Adrenal gland (tissue), 12 donors: ENCODE results near the gene LAMC3. TPM values are rescaled to one million over a fixed set of nuclear protein-coding genes. Genes with fewer than 3 reads are reported as not detected.

Experiments used
- DNase-seq, 7 donors: peaks; one replicate each; pipeline ENCODE4 v3.0.0-alpha.2; 2019 to 2020
- H3K27ac ChIP-seq, 5 donors: fragments of 200-600 bp; sonication (generic) in 4 of 5; 1 replicate in 3 of 5; 2 replicates in 2 of 5; pipeline versions ENCODE4 v1.5.1 to v1.8.0; 2016 to 2020; ENCODE audit warnings: mild to moderate bottlenecking in 1 of 5
- H3K27me3 ChIP-seq: fragments of 200-600 bp; 2 replicates; pipeline ENCODE4 v1.8.0; 2021
- H3K36me3 ChIP-seq, 2 donors: fragments of 200-600 bp; replicated peaks in 1 of 2; 1 replicate in 1 of 2; 2 replicates in 1 of 2; pipeline versions ENCODE4 v1.5.1 to v1.8.0; 2018 to 2022
- H3K4me1 ChIP-seq, 2 donors: fragments of 200-600 bp; replicated peaks in 1 of 2; 1 replicate in 1 of 2; 2 replicates in 1 of 2; pipeline versions ENCODE4 v1.5.1 to v1.8.0; 2018 to 2021
- H3K4me3 ChIP-seq, 4 donors: fragments of 200-600 bp; sonication (generic) in 3 of 4; one replicate each; pipeline ENCODE4 v1.5.1; 2016 to 2018
- H3K9me3 ChIP-seq, 3 donors: fragments of 200-600 bp; sonication (generic) in 1 of 3; replicated peaks in 1 of 3; 1 replicate in 2 of 3; 2 replicates in 1 of 3; pipeline versions ENCODE4 v1.5.1 to v1.8.0; 2016 to 2021
- POLR2A ChIP-seq, 2 donors: fragments of 450-650 bp; IDR thresholded peaks; one replicate each; pipeline ENCODE4 v1.6.1; 2017; ENCODE audit warnings: antibody characterized with exemption in 2 of 2, mild to moderate bottlenecking in 2 of 2, moderate library complexity in 1 of 2
- whole genome bisulfite sequencing, 4 donors: extraction: QIAGEN DNeasy Blood & Tissue Kit in 2 of 4; methylation state at CpG; one replicate each; pipeline versions ENCODE4 v1.1.5 to v1.1.7; 2013 to 2017; 5-methylcytosine and 5-hydroxymethylcytosine counted together
- intact Hi-C, 2 donors: fragments of 100-400 bp; cut with DNase I; formaldehyde crosslinking; loops; one replicate each; pipeline versions ENCODE4 v1.14.1 to v1.15.0; 2022 to 2023
- polyA plus RNA-seq, 3 donors: library from polyadenylated mRNA; stranded (reverse); fragments of 200-250 nt in 2 of 3; fragments of 350-450 nt in 1 of 3; fragmentation: Illumina TruSeq in 1 of 3; extraction: RNeasy Lipid Tissue Mini Kit (QIAGEN cat#74804) in 1 of 3; gene quantifications; one replicate each; pipeline ENCODE4 v1.2.3, GENCODE V29; 2013 to 2014
- total RNA-seq, 9 donors: library from RNA; depleted of rRNA in 4 of 9; stranded (reverse); fragments of >200 nt in 4 of 9; fragments of 120-200 nt in 1 of 9; fragmentation: NEBNext Ultra II Directional in 1 of 9; extraction: Animal tissue kit (Norgen Biotek cat#: 25700) in 1 of 9; gene quantifications; one replicate each; pipeline versions ENCODE4 v1.1.0 to v1.2.4, GENCODE V29; 2013 to 2023
- TF ChIP-seq, protein P1 (sequence below), 6 experiments: fragments of 450-650 bp in 4 of 6; fragments of 200-600 bp in 2 of 6; sonication (generic) in 1 of 6; IDR thresholded peaks; 1 replicate in 5 of 6; 2 replicates in 1 of 6; pipeline versions ENCODE4 v1.5.1 to v1.8.0; 2016 to 2021; ENCODE audit warnings: antibody characterized with exemption in 6 of 6, mild to moderate bottlenecking in 2 of 6, moderate library complexity in 1 of 6
- donor health status: healthy with polysubstance abuse.
- donor health status: Bipolar disorder and iron deficiency.
- donor health status: DM: yes; HTN: yes; CAD: no.
- donor health status: DM: no; HTN: no; CAD: no.
- donor health status: DM: no; HTN: no; CAD: no.
- donor health status: DM: yes; HTN: yes; CAD: no.

Gene LAMC3
- total and polyA plus RNA-seq, 12 donors, result 3.3 to 125 (median 49.7) TPM

- Histone ChIP-seq H3K4me1 (peaks cover 7 to 22% of the 10 kb centered on the region in 2 donors), H3K4me3 (no peak overlapping the region)
Measured at GRCh38 chr9:131100445-131100844, 91.5 kb downstream of the LAMC3 start.

DNA sequence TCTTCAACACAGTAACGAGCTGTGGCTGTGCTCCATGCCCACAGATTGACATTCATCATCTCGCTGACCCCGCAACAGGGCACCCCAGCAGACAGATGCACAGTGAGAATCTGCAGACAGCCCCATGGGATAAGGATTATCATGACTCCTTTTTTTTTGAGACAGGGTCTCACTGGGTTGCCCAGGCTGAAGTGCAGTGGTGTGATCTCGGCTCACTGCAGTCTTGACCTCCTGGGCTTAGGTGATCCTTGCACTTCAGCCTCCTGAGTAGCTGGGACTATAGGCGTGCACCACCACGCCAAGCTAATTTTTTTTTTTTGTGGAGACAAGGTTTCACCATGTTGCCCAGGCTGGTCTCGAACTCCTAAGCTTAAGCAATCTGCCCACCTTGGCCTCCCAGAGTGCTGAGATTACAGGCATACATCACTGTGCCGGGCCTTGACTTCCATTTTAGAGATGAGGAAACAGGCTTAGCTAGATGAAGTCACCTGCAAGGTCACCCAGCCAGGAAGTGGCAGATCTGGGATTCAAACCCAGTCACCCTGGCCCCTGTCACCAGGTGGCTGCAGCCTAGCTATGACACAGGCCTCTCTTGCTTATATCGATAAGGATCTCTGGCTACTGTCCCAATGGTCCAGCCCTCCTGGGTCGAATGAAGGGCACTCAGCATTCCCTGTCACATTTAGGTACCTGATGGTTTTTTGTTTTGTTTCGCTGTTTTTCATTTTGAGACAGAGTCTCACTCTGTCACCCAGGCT, 92.4 kb downstream of the LAMC3 start:
- no peak overlapping the region for H3K4me3 ChIP-seq
- H3K27me3 ChIP-seq, result peaks cover 14% of the 10 kb centered on the region
- TF ChIP-seq, protein P1, sequence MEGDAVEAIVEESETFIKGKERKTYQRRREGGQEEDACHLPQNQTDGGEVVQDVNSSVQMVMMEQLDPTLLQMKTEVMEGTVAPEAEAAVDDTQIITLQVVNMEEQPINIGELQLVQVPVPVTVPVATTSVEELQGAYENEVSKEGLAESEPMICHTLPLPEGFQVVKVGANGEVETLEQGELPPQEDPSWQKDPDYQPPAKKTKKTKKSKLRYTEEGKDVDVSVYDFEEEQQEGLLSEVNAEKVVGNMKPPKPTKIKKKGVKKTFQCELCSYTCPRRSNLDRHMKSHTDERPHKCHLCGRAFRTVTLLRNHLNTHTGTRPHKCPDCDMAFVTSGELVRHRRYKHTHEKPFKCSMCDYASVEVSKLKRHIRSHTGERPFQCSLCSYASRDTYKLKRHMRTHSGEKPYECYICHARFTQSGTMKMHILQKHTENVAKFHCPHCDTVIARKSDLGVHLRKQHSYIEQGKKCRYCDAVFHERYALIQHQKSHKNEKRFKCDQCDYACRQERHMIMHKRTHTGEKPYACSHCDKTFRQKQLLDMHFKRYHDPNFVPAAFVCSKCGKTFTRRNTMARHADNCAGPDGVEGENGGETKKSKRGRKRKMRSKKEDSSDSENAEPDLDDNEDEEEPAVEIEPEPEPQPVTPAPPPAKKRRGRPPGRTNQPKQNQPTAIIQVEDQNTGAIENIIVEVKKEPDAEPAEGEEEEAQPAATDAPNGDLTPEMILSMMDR (IDR thresholded peaks at IDR 0.05), result no peak
- TF ChIP-seq POLR2A (IDR thresholded peaks at IDR 0.05), result no peak
- H3K36me3 ChIP-seq, result no peaks in the 10 kb centered on the region
- WGBS, 4 donors, result 67 to 77% (median 73%) methylated on average over 11 of the region's 11 CpGs
- no peaks in the 10 kb centered on the region for H3K9me3 ChIP-seq
- intact Hi-C loops, result no loop called here
- H3K4me1 ChIP-seq, result peaks cover 7 to 21% of the 10 kb centered on the region in 2 donors
- DNase-seq, result peak in 5 of 7 donors; percentile 38 to 67 (median 40)
- H3K27ac ChIP-seq, result peak overlapping the region in 1 of 5 donors; percentile 74

More at GRCh38 chr9:131100445-131100844, 91.5 kb downstream of the LAMC3 start:
- Histone ChIP-seq H3K9me3 (no peaks in the 10 kb centered on the region), H3K36me3 (no peaks in the 10 kb centered on the region), H3K27me3 (peaks cover 20% of the 10 kb centered on the region), H3K27ac (no peak overlapping the region)
- DNase-seq, result no peak
- intact Hi-C loops, result no loop called here
- TF ChIP-seq, protein P1 (IDR thresholded peaks at IDR 0.05), result no peak
- no peak for TF ChIP-seq POLR2A (IDR thresholded peaks at IDR 0.05)
- WGBS, 4 donors, result 80 to 90% (median 84%) methylated on average over 8 to 9 of the region's 9 CpGs

GRCh38 chr9:131103024-131103423, 94.0 kb downstream of the LAMC3 start:
- TF ChIP-seq, protein P1 (IDR thresholded peaks at IDR 0.05), result no peak
- TF ChIP-seq POLR2A (IDR thresholded peaks at IDR 0.05), result no peak
- no peaks in the 10 kb centered on the region for H3K9me3 ChIP-seq
- peak overlapping the region in 1 of 5 donors; percentile 74 for H3K27ac ChIP-seq
- no peak overlapping the region for H3K4me3 ChIP-seq
- WGBS, 4 donors, result 67 to 80% (median 75%) methylated on average over 8 to 9 of the region's 9 CpGs
- no peaks in the 10 kb centered on the region for H3K27me3 ChIP-seq
- no peaks in the 10 kb centered on the region for H3K36me3 ChIP-seq
- peaks cover 7 to 14% of the 10 kb centered on the region in 2 donors for H3K4me1 ChIP-seq
- no peak for DNase-seq
- intact Hi-C loops, result no loop called here

DNA sequence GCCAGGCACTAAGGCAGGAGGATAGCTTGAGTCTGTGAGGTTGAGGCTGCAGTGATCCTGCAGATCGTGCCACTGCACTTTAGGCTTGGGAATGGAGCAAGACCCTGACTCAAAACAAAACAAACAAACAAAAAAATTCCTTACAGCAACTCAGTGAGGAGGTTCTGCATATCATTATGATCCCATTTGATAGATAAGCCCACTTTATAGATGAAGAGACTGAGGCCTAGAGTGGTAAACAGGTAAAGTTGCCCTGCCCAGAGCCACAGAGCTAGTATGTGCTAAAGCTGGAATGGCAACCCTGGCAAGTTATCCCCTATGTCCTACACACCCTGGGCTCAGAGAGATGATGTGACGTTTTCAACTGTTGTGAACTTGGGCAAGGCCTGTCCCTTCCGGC, 94.6 kb downstream of the LAMC3 start:
- H3K4me3 ChIP-seq, result no peak overlapping the region
- TF ChIP-seq, protein P1 (IDR thresholded peaks at IDR 0.05), result no peak
- TF ChIP-seq POLR2A (IDR thresholded peaks at IDR 0.05), result no peak
- H3K27ac ChIP-seq, result no peak overlapping the region
- no peak for DNase-seq
- intact Hi-C loops, result no loop called here
- H3K9me3 ChIP-seq, result no peaks in the 10 kb centered on the region
- no peaks in the 10 kb centered on the region for H3K36me3 ChIP-seq
- WGBS, 4 donors, result 88 to 100% (median 94%) methylated on average over 1 to 3 of the region's 3 CpGs
- H3K4me1 ChIP-seq, result peaks cover 7 to 14% of the 10 kb centered on the region in 2 donors
- H3K27me3 ChIP-seq, result no peaks in the 10 kb centered on the region
